SK-N-MC (cell line): Measurements from ENCODE around the gene FHIT.

Experiments
- EZH2 ChIP-seq: fragments of 200-600 bp; sonication (generic); IDR thresholded peaks from one replicate; pipeline ENCODE4 v1.6.1; 2017; ENCODE audit warnings: antibody characterized with exemption
- POLR2AphosphoS5 ChIP-seq: IDR thresholded peaks from 2 replicates; pipeline ENCODE4 v1.6.1; 2012; ENCODE audit warnings: mild to moderate bottlenecking, low read depth, low read length, borderline replicate concordance

DNA sequence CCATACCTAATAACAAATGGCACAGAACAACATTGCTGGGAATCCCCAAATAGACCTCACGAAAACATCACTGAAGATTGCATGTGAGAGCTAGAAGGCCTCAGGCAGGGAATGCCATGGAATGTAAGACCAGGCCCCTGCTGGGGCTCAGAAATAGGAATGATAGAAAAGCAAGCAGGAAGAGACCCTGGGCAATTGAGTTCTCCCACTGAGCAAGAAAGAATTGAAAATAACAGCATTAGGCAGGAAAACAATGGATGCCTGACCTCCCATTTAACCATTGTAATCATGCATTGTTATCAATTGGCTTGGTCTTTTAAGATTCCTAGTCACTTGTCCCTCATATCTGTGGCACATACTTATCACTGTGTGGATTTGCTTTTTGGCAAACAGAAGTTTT, 581.6 kb downstream of the FHIT start:
- TF ChIP-seq POLR2AphosphoS5 (no peak), EZH2 (no peak)
